Kidney epithelial cell (primary cell): Measurements from ENCODE around the gene METTL6. TPM values are rescaled to one million over a fixed set of nuclear protein-coding genes. Genes with fewer than 3 reads are reported as not detected.

Source experiments
- DNase-seq: peaks from one replicate; pipeline ENCODE4 v3.0.0-alpha.2; 2010; ENCODE audit warnings: low read depth
- H3K27me3 ChIP-seq: 2 replicates; pipeline ENCODE4 v1.6.0; 2011; ENCODE audit warnings: low read length; ENCODE audit not compliant: control insufficient read depth, insufficient read depth
- H3K36me3 ChIP-seq: 2 replicates; pipeline ENCODE4 v1.5.1; 2011; ENCODE audit warnings: low read length; ENCODE audit not compliant: control insufficient read depth, insufficient read depth
- H3K4me3 ChIP-seq: 2 replicates; pipeline ENCODE4 v1.5.1; 2011; ENCODE audit warnings: low read depth, mild to moderate bottlenecking, control low read depth, low read length
- total RNA-seq: library from RNA; depleted of rRNA; stranded (reverse); fragments of >200 nt; gene quantifications from 2 replicates; pipeline ENCODE4 v1.2.3, GENCODE V29; 2015
- TF ChIP-seq, protein P1 (sequence below): IDR thresholded peaks from 2 replicates; pipeline ENCODE4 v1.5.1; 2011; ENCODE audit warnings: mild to moderate bottlenecking, moderate library complexity, low read length, control low read depth, inconsistent platforms; ENCODE audit not compliant: insufficient read depth, poor library complexity, severe bottlenecking

METTL6 gene
- total RNA-seq, 1 donor from 2014 or later = 31.6 TPM

DNA sequence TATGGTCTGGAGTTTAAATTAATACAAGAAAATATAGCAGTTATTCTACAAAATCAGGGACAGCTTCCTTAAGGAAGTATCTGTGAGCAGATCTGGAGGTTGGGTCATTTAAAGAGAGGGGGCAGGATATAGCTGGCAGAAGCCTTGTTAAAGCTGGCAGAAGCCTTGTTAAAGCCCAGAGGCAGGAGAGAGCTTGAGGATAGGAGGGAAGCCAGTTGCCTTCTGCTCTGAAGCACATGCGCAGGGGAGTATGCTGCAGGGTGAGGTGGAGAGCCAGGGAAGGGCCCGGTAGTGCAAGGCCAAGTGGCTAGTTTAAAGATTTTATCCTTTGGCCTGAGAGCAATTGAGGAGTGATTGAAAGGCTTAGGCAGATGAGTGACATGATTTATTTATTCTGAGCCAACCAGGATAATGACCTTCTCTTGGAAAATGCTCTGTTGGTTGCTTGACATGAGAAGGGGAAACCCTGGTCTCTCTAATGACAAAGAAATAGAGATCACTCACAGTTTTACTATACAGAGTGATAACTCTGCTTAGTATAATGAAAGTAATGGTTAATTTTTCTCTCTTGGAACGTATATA, 4.0 kb upstream of the METTL6 start:
- Histone ChIP-seq H3K4me3 (no peak overlapping the region), H3K27me3 (no peaks in the 10 kb centered on the region), H3K36me3 (no peaks in the 10 kb centered on the region)
- TF ChIP-seq, protein P1, sequence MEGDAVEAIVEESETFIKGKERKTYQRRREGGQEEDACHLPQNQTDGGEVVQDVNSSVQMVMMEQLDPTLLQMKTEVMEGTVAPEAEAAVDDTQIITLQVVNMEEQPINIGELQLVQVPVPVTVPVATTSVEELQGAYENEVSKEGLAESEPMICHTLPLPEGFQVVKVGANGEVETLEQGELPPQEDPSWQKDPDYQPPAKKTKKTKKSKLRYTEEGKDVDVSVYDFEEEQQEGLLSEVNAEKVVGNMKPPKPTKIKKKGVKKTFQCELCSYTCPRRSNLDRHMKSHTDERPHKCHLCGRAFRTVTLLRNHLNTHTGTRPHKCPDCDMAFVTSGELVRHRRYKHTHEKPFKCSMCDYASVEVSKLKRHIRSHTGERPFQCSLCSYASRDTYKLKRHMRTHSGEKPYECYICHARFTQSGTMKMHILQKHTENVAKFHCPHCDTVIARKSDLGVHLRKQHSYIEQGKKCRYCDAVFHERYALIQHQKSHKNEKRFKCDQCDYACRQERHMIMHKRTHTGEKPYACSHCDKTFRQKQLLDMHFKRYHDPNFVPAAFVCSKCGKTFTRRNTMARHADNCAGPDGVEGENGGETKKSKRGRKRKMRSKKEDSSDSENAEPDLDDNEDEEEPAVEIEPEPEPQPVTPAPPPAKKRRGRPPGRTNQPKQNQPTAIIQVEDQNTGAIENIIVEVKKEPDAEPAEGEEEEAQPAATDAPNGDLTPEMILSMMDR = no peak
- DNase-seq = no peak

DNA sequence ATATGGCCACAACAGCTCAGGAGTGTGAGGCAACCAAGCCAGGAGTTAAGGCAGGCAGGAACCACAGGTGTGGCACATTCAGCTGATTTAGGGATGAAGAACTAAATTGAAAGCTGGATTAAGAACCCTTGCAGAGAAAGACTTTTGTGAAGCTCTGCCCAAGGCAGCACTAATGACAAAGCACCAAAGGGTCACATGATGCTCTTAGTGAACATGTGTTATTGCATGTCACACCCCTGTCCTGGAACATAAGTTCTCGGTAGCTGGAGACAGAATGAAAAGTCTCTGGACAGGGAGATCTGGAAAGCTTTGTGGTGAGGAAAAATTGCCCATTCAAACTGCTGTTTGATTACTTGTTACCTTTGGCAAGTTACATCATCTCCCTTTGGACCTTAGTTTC, 3.3 kb upstream of the METTL6 start:
- no peak for DNase-seq
- H3K27me3 ChIP-seq = no peaks in the 10 kb centered on the region
- no peaks in the 10 kb centered on the region for H3K36me3 ChIP-seq
- no peak overlapping the region for H3K4me3 ChIP-seq
- TF ChIP-seq, protein P1 = no peak

DNA sequence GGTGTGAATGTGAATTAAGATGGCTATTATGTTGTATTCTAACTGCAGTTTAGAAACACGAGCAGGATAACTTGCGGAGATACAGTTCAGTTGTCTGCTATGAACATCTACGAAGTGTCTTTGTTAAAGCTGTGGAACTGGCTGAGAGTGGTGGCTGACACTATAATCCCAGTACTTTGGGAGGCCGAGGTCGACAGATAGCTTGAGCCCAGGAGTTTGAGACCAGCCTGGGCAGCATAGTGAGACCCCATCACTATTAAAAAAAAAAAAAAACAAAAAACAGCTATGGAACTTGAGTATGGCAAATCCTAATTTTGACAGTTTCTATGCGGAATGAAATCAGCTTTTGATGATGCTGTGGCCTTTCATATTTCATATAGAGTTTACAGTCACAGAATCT, 1.7 kb upstream of the METTL6 start:
- TF ChIP-seq, protein P1 = no peak
- Histone ChIP-seq H3K4me3 (peak overlapping the region; percentile 84), H3K27me3 (no peaks in the 10 kb centered on the region), H3K36me3 (no peaks in the 10 kb centered on the region)
- no peak for DNase-seq

DNA sequence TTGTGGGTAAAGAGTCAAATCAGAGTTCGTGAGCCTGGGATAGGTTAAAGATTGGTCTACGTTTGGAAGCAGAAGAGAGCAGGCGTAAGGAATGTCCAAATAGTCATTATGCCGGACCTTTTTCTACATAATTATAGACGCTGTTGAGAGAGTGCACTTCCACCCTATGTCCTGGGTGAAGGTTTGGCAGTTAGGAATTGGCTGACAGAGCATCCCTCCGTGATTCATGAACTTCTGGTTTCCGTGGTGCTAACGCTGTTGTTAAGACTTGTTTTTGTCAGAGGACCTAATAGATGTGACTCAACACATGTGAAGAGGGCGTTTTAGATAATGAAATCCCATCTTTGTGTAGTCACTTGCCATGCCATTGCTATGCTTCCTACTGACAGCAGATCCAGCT, 1.2 kb upstream of the METTL6 start:
- Histone ChIP-seq H3K4me3 (peak overlapping the region; percentile 84), H3K27me3 (no peaks in the 10 kb centered on the region), H3K36me3 (no peaks in the 10 kb centered on the region)
- TF ChIP-seq, protein P1 = no peak
- peak; percentile 14 for DNase-seq

DNA sequence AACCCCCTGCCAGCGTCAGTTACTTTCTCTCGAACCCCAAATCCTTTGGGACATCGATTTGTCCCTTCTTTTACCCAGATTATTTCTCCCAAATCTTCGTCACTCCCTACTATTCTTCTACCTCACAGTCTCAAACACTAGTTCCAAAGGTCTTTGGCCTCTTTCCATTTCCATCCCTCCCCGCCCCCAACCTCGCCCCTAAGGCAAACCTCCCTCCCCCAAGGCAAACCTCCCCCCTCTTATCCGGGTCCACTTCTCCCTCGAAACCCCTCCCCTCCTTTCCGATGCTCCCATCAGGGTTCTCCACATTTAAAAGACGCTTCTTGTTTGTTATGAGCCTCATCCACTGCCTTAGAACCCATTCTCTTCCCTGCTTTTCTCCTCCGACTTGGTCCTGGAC, 637 bp upstream of the METTL6 start:
- Histone ChIP-seq H3K36me3 (no peaks in the 10 kb centered on the region), H3K27me3 (no peaks in the 10 kb centered on the region), H3K4me3 (peak overlapping the region; percentile 84)
- TF ChIP-seq, protein P1 = no peak
- DNase-seq = no peak

DNA sequence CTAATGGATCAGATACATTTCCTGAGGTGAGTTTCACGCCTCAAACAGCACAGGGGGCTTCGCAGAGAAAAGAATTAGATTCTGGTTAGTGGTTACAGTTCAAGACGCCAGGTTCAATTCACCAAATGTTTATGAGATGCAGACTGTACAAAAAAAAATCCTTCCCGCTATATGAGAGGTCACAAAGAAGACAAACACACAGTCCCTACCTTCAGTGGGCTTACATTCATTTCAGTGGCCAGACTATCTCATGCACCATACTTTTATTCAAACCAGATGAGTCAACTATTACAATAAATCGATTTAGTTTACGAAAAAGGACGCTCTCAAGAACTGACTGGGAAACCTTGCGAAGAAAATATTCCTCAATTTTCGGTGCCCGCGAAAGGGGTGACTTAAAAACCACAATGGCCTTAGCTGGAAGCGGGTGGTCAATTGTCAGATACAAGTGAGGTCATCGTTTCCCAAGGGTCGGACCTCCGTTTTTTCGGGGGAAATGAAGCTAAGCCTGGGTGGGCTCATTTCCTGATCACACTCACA, 695 bp downstream of the METTL6 start:
- TF ChIP-seq, protein P1 = no peak
- peak overlapping the region; percentile 84 for H3K4me3 ChIP-seq
- no peaks in the 10 kb centered on the region for H3K27me3 ChIP-seq
- no peak for DNase-seq
- no peaks in the 10 kb centered on the region for H3K36me3 ChIP-seq
